Islet of Langerhans (tissue), 1 donor: ENCODE data around the gene WNT4.

Experiments used
- FAIRE-seq: peaks from one replicate; lab custom pipeline; 2011; peaks lifted over from hg19 to GRCh38; lab: Jason Lieb, UNC

The WNT4 gene

DNA sequence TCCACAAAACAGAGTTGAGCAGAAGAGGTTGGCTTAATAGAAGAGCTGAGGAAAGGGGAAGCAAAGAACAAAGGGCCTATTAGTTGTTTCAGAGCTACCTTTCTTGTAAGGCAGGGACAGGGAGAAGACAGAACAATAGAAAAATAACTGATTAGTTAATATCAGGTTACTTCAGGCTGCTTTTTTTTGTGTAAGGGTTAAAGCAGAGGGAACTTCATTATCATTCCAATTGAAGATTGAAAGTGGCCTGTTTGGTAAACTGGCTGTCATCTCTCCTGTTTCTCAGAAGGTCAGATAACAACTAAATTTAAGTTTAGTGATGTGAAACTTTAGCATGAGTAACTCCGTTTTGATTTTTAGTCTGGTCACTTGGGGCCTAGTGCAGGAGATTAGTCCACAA lies 68.1 kb downstream of the WNT4 start:
- no peak for FAIRE-seq

DNA sequence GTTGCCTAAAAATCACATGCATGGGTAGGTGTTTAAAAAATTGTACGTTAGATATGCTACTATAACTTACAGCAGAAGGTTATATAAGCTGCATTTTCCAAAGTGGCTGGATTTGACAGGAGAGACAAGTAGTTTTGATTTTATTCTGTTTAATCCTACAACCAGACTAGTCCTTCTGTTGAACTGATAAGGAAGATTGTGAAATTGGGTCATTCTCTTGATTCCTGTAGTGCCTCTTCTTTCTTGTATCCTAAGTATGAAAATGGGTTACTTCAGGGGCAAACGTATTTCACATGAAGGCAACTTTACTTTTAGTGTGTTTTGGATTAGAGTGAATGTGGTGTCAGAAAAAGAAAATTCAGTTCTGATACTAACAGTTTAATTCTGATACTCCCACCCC lies 71.4 kb downstream of the WNT4 start:
- no peak for FAIRE-seq
